Measurements from ENCODE around the gene CLEC2A.

Gene CLEC2A

DNA sequence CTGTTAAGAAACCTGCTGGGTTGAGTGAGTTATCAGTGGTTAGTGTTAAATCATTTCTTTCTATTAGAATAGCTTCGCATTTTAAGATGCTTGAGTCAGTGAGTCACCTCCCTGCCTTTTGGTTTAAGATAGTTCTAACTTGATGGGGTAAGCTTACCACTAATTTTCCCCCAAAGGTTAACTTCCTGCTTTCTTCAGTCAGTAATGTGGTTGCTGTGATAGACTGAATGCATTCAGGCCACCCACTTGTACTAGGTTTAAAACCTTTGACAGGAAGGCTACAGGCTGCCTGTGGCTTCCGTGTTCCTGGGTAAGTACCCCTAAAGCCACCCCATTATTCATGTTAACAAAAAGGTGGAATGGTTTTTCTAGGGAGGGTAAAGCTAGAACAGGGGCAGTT is 25.3 kb downstream of the CLEC2A start:
- TF ChIP-seq, protein P1, sequence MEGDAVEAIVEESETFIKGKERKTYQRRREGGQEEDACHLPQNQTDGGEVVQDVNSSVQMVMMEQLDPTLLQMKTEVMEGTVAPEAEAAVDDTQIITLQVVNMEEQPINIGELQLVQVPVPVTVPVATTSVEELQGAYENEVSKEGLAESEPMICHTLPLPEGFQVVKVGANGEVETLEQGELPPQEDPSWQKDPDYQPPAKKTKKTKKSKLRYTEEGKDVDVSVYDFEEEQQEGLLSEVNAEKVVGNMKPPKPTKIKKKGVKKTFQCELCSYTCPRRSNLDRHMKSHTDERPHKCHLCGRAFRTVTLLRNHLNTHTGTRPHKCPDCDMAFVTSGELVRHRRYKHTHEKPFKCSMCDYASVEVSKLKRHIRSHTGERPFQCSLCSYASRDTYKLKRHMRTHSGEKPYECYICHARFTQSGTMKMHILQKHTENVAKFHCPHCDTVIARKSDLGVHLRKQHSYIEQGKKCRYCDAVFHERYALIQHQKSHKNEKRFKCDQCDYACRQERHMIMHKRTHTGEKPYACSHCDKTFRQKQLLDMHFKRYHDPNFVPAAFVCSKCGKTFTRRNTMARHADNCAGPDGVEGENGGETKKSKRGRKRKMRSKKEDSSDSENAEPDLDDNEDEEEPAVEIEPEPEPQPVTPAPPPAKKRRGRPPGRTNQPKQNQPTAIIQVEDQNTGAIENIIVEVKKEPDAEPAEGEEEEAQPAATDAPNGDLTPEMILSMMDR (conservative IDR thresholded peaks at IDR 0.05; ENCODE audit: low read depth, low read length), result no peak
- DNase-seq (ENCODE audit: low read depth), result no peak
- no peak overlapping the region for H3K4me3 ChIP-seq (ENCODE audit: low read length)

DNA sequence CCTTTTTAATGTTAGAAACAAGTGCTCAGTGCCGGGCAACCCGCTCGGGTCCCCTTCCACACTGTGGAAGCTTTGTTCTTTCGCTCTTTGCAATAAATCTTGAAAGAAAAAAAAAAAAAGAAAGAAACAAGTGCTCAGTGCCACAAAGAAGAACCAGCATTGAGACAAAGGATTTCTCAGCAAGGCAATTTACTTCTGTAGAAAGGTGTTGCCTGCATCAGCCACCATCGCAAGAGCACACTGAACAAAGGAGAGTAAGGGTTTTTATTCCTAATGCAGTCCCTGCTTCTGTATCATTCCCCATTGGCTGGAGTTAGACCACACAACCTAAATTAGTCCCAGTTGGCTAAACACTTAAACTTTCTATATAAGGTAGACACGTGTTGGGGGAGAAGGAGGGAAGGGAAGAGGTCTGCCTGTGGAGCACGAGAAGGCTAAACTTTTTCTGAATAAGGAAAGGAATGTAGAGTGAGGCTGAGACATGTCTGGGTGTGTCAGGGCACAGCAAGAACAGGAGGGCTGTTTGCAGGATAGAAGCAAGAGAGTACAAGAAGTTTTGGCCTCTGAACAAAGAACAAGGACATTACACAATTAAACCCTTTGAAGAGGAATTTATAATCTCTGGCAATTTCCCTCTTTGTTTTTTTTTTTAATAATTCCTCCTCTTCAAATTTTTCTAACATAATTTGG is 29.5 kb downstream of the CLEC2A start:
- TF ChIP-seq, protein P1 (conservative IDR thresholded peaks at IDR 0.05; ENCODE audit: low read depth, low read length), result no peak
- no peak for DNase-seq (ENCODE audit: low read depth)
- no peak overlapping the region for H3K4me3 ChIP-seq (ENCODE audit: low read length)

DNA sequence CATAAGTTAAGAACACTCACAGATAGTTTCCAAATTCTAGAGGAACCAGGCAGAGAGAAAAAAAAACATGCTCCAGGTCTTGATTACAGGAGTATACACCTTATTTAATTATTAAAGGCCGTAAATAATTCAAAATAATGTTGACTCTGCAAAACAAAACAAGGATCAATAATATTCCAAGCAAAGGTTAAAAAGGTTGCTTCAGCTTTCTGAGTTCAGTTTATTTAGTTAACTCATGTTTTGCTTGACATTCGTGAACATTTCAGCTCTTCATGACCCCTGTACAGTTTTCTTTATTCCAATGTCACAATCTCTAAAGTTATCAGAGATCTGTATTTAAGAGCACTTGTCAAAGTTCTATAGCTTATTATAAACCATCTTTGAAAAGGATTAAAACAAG is 31.2 kb downstream of the CLEC2A start:
- no peak overlapping the region for H3K4me3 ChIP-seq (ENCODE audit: low read length)
- TF ChIP-seq, protein P1 (conservative IDR thresholded peaks at IDR 0.05; ENCODE audit: low read depth, low read length), result no peak
- DNase-seq (ENCODE audit: low read depth), result no peak

DNA sequence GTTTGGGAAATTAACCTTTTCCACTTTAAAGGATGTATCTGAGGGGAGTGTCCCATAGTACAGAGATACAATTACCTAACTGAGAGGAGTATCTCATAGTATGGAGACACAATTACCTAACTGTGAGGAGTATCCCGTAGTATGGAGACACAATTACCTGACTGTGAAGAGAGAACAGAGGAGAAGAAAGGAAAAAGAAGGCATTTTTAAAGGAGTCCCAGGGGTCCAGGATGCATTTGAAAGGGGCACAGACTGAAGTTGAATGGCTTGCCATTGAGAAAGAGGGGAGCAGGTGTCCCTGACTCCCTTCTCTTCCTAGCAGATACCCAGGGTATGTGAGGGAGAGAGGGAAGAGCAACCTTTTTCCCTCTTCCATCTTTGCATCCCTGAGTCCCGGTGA is 33.0 kb downstream of the CLEC2A start:
- no peak overlapping the region for H3K4me3 ChIP-seq (ENCODE audit: low read length)
- DNase-seq (ENCODE audit: low read depth), result no peak
- TF ChIP-seq, protein P1 (conservative IDR thresholded peaks at IDR 0.05; ENCODE audit: low read depth, low read length), result no peak

DNA sequence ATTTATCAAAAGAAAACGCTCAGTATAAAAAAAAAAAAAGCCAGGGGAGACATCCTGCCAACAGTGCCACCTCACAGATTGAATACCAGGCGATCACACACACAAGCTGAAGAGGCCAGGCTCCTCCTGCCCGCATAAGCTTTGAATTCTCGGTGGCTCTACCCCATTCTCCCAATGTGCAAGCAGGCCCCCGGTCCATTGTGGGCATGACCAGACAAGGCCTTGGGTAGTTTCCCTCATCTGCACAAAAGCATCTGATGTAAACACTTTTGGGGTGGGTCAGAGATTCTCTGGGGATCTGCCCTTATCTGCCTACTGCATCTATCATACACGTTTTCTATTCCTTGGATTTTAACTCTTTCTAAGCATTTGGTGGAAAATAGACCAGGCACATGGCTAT is 34.6 kb downstream of the CLEC2A start:
- TF ChIP-seq, protein P1 (conservative IDR thresholded peaks at IDR 0.05; ENCODE audit: low read depth, low read length), result no peak
- no peak for DNase-seq (ENCODE audit: low read depth)
- no peak overlapping the region for H3K4me3 ChIP-seq (ENCODE audit: low read length)

DNA sequence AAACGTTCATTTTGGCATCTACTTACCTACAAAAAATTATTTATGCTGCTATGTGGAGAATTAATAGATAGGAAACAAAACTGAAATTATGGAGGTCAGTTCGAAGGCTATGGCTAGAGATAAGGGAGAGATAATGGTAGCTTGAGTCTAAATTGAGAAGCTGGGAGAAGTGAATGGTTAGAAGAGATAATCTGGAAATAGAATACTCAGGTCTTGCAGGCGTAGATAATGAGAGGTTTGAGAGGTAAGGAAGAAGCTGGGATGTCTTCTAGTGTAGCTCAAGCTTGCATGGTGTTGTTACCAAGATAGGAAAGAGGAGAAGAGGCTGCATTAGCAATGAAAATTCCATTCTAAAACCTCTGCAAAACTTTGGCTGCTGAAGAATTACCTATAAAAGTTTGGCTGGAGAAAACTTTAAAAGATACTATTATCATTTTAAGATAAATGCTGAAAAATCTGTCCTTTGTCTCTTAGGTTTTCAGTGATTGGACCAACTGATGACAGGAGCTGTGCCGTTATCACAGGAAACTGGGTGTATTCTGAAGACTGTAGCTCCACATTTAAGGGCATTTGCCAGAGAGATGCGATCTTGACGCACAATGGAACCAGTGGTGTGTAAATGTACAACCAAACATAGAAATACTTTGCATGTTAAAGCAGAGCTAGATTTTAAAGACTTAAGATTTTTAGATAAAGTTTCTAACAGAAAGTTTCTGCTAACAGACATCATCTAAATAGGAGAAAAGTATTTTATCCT is 36.8 kb downstream of the CLEC2A start:
- H3K4me3 ChIP-seq (ENCODE audit: low read length), result no peak overlapping the region
- TF ChIP-seq, protein P1 (conservative IDR thresholded peaks at IDR 0.05; ENCODE audit: low read depth, low read length), result no peak

More for the DNA sequence above, 36.8 kb downstream of the CLEC2A start:
- no peak for DNase-seq (ENCODE audit: low read depth)

Data from retinal pigment epithelial cell (primary cell).